ENCODE data around the gene MAML3.

The MAML3 gene

GRCh38 chr4:139690419-139690818 lies 463.6 kb downstream of the MAML3 start:
- no peak for DNase-seq (ENCODE audit: low read depth in 3 of 3)

- DNase-seq (ENCODE audit: low read depth in 3 of 3), result no peak
These were observed 464.8 kb downstream of the MAML3 start for GRCh38 chr4:139689093-139689722.

GRCh38 chr4:139686988-139687387 lies 467.0 kb downstream of the MAML3 start:
- DNase-seq (ENCODE audit: low read depth in 3 of 3), result no peak

GRCh38 chr4:139686130-139686529 lies 467.9 kb downstream of the MAML3 start:
- no peak for DNase-seq (ENCODE audit: low read depth in 3 of 3)

GRCh38 chr4:139685180-139685579 lies 468.8 kb downstream of the MAML3 start:
- DNase-seq (ENCODE audit: low read depth in 3 of 3), result no peak

GRCh38 chr4:139684351-139684750 lies 469.6 kb downstream of the MAML3 start:
- no peak for DNase-seq (ENCODE audit: low read depth in 3 of 3)

GRCh38 chr4:139682741-139683151 lies 471.2 kb downstream of the MAML3 start:
- no peak for DNase-seq (ENCODE audit: low read depth in 3 of 3)

- DNase-seq (ENCODE audit: low read depth in 3 of 3), result no peak
These were observed 471.7 kb downstream of the MAML3 start for GRCh38 chr4:139682309-139682708.

- no peak for DNase-seq (ENCODE audit: low read depth in 3 of 3)
These were observed 476.9 kb downstream of the MAML3 start for GRCh38 chr4:139676913-139677585.

- DNase-seq (ENCODE audit: low read depth in 3 of 3), result no peak
These were observed 477.6 kb downstream of the MAML3 start for GRCh38 chr4:139676365-139676764.

GRCh38 chr4:139675651-139676050 lies 478.3 kb downstream of the MAML3 start:
- DNase-seq (ENCODE audit: low read depth in 3 of 3), result no peak

GRCh38 chr4:139674875-139675550 lies 479.0 kb downstream of the MAML3 start:
- DNase-seq (ENCODE audit: low read depth in 3 of 3), result no peak

- no peak for DNase-seq (ENCODE audit: low read depth in 3 of 3)
These were observed 481.3 kb downstream of the MAML3 start for GRCh38 chr4:139672732-139673131.

- DNase-seq (ENCODE audit: low read depth in 3 of 3), result no peak
These were observed 481.8 kb downstream of the MAML3 start for GRCh38 chr4:139672215-139672614.

- no peak for DNase-seq (ENCODE audit: low read depth in 3 of 3)
These were observed 483.2 kb downstream of the MAML3 start for GRCh38 chr4:139670775-139671174.

GRCh38 chr4:139669890-139670289 lies 484.1 kb downstream of the MAML3 start:
- no peak for DNase-seq (ENCODE audit: low read depth in 3 of 3)

GRCh38 chr4:139669335-139669734 lies 484.6 kb downstream of the MAML3 start:
- DNase-seq (ENCODE audit: low read depth in 3 of 3), result no peak

- no peak for DNase-seq (ENCODE audit: low read depth in 3 of 3)
These were observed 485.3 kb downstream of the MAML3 start for GRCh38 chr4:139668658-139669201.

- DNase-seq (ENCODE audit: low read depth in 3 of 3), result no peak
These were observed 485.9 kb downstream of the MAML3 start for GRCh38 chr4:139668036-139668435.

All from stimulated activated CD4-positive, alpha-beta T cell treated with anti-CD3 and anti-CD28 coated beads, TNF-alpha, amount 100 ng/mL, for 4 hours (primary cell).